Gastrocnemius medialis (tissue), 4 donors: ENCODE measurements around the gene OR6B2. TPM values are rescaled to one million over a fixed set of nuclear protein-coding genes. Genes with fewer than 3 reads are reported as not detected.

Experiments used
- ATAC-seq, 2 donors: fragments of 150-250 bp; one replicate each; pipeline ENCODE4 v1.9.1; 2016
- DNase-seq, 2 donors: peaks; one replicate each; pipeline ENCODE4 v3.0.0-alpha.2; 2019
- H3K27ac ChIP-seq, 4 donors: fragments of 200-600 bp; sonication (generic); 1 replicate in 1 of 4; 2 replicates in 3 of 4; pipeline ENCODE4 v1.5.1; 2016 to 2018; ENCODE audit warnings: mild to moderate bottlenecking in 2 of 4, moderate library complexity in 1 of 4
- H3K27me3 ChIP-seq, 3 donors: fragments of 200-600 bp; sonication (generic) in 2 of 3; 1 replicate in 1 of 3; 2 replicates in 2 of 3; pipeline versions ENCODE4 v1.5.1 to v1.6.0; 2016 to 2019; ENCODE audit warnings: mild to moderate bottlenecking in 1 of 3, moderate library complexity in 1 of 3
- H3K36me3 ChIP-seq, 2 donors: fragments of 200-600 bp; sonication (generic) in 1 of 2; one replicate each; pipeline ENCODE4 v1.5.1; 2017 to 2018
- H3K4me1 ChIP-seq, 2 donors: fragments of 200-600 bp; sonication (generic) in 1 of 2; one replicate each; pipeline ENCODE4 v1.5.1; 2016 to 2017; ENCODE audit warnings: mild to moderate bottlenecking in 2 of 2
- H3K4me3 ChIP-seq, 4 donors: fragments of 200-600 bp; sonication (generic) in 3 of 4; 1 replicate in 1 of 4; 2 replicates in 3 of 4; pipeline ENCODE4 v1.5.1; 2016 to 2019; ENCODE audit warnings: mild to moderate bottlenecking in 2 of 4
- H3K9me3 ChIP-seq, 3 donors: fragments of 200-600 bp; sonication (generic) in 2 of 3; 1 replicate in 1 of 3; 2 replicates in 2 of 3; pipeline ENCODE4 v1.5.1; 2016 to 2019
- POLR2A ChIP-seq, 2 donors: fragments of 450-650 bp; IDR thresholded peaks; one replicate each; pipeline ENCODE4 v1.6.1; 2017; ENCODE audit warnings: antibody characterized with exemption in 2 of 2, mild to moderate bottlenecking in 2 of 2, moderate library complexity in 2 of 2
- in situ Hi-C, 4 donors: fragments of 200-750 bp; cut with MboI; loops; one replicate each; pipeline versions ENCODE4 v1.15.0 to v1.8.0; 2017; ENCODE audit warnings: low sequenced_read_pairs in 4 of 4
- intact Hi-C: fragments of 100-400 bp; cut with DNase I; formaldehyde crosslinking; loops from one replicate; pipeline ENCODE4 v1.15.1; 2023; ENCODE audit warnings: low total_unique reads
- total RNA-seq, 4 donors: library from RNA; depleted of rRNA; stranded (reverse); fragments of >200 nt; gene quantifications; one replicate each; pipeline versions ENCODE4 v1.1.0 to v1.2.3, GENCODE V29; 2016
- TF ChIP-seq, protein P1 (sequence below), 5 experiments: fragments of 450-650 bp in 3 of 5; fragments of 200-600 bp in 2 of 5; sonication (generic) in 2 of 5; IDR thresholded peaks in 4 of 5; conservative IDR thresholded peaks in 1 of 5; 1 replicate in 4 of 5; 2 replicates in 1 of 5; pipeline ENCODE4 v1.5.1; 2016 to 2019; ENCODE audit warnings: antibody characterized with exemption in 5 of 5, mild to moderate bottlenecking in 3 of 5, moderate library complexity in 3 of 5

OR6B2 gene
- total RNA-seq, 4 donors from 2014 or later = not detected

DNA sequence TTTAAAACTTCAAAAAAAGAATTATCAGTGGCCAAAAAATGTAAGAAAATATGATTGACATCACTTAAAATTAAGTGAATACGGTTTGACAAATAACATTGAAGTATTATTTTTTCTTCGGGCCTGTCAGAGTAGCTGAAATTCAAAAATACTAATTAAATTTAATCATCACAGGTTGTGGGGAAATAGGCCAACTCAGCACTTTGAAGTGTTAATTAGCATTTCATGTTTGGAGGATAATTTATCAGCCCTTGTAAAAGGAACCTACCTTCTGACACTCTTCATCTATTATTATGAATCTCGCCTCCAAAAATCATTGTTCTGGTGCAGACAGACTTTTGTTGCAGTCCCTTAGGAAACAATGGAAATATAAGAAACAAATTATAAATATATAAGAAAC, 40.7 kb upstream of the OR6B2 start:
- Histone ChIP-seq H3K27me3 (no peaks in the 10 kb centered on the region), H3K4me1 (no peaks in the 10 kb centered on the region), H3K4me3 (no peak overlapping the region), H3K36me3 (no peaks in the 10 kb centered on the region), H3K9me3 (no peaks in the 10 kb centered on the region), H3K27ac (no peak overlapping the region)
- intact Hi-C loops (no loop called here), in situ Hi-C loops (no loop called here)
- ATAC-seq (no peak), DNase-seq (no peak)
- TF ChIP-seq, protein P1, sequence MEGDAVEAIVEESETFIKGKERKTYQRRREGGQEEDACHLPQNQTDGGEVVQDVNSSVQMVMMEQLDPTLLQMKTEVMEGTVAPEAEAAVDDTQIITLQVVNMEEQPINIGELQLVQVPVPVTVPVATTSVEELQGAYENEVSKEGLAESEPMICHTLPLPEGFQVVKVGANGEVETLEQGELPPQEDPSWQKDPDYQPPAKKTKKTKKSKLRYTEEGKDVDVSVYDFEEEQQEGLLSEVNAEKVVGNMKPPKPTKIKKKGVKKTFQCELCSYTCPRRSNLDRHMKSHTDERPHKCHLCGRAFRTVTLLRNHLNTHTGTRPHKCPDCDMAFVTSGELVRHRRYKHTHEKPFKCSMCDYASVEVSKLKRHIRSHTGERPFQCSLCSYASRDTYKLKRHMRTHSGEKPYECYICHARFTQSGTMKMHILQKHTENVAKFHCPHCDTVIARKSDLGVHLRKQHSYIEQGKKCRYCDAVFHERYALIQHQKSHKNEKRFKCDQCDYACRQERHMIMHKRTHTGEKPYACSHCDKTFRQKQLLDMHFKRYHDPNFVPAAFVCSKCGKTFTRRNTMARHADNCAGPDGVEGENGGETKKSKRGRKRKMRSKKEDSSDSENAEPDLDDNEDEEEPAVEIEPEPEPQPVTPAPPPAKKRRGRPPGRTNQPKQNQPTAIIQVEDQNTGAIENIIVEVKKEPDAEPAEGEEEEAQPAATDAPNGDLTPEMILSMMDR (IDR thresholded peaks at IDR 0.05 in 4 of 5, conservative IDR thresholded peaks at IDR 0.05 in 1 of 5) = no peak
- no peak for TF ChIP-seq POLR2A (IDR thresholded peaks at IDR 0.05)

DNA sequence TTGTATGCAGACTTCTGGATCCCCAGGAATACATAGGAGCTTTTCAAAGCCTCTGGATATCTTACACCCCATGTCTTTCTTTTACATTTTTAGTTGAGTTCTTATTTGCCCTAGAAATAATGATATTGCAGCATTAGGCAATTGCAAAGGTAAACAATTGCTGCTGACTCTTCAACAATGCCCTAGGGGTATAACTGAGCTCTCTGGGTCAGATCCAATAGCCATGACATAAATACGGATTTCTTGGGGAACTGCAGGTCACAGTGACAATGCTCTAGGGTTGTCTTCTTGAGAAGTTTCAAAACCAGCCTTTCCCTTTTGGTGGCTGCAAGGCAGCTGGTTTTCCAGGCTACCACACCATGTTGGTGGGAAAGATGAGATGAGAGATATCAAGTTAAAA, 39.6 kb upstream of the OR6B2 start:
- DNase-seq = no peak
- no peaks in the 10 kb centered on the region for H3K36me3 ChIP-seq
- in situ Hi-C loops = loop anchor here in 1 of 4 donors (10.0 kb wide), 1 partner anchor 75 kb away; the partner anchor contains the start of gene OTOS
- no peak for ATAC-seq
- TF ChIP-seq, protein P1 (IDR thresholded peaks at IDR 0.05 in 4 of 5, conservative IDR thresholded peaks at IDR 0.05 in 1 of 5) = no peak
- TF ChIP-seq POLR2A (IDR thresholded peaks at IDR 0.05) = no peak
- H3K4me3 ChIP-seq = no peak overlapping the region
- intact Hi-C loops = no loop called here
- H3K27me3 ChIP-seq = peaks cover 0 to under 1% (median 0%) of the 10 kb centered on the region in 3 donors
- H3K9me3 ChIP-seq = no peaks in the 10 kb centered on the region
- H3K4me1 ChIP-seq = no peaks in the 10 kb centered on the region
- H3K27ac ChIP-seq = no peak overlapping the region

DNA sequence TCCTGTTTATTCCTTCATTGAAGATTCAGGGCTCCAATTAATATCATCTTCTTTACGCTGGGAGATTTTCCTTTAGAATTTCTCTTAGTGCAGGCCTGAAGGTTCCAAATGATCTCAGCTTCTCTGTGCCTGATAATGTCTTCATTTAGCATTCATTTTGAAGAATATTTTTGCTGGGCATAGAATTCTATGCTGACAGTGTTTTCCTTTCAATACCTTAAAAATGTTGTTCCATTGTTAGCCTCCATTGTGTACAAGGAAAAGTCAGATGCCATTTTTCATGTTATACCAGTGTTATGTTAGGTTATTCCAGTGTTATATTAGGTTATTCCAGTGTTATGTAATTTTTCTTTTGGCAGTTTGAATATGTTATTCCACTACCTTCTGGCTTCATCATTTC, 38.0 kb upstream of the OR6B2 start:
- ATAC-seq (no peak), DNase-seq (no peak)
- intact Hi-C loops (no loop called here), in situ Hi-C loops (loop anchor here in 1 of 4 donors (10.0 kb wide), 1 partner anchor 77 kb away; the partner anchor contains the start of gene OTOS)
- TF ChIP-seq POLR2A (IDR thresholded peaks at IDR 0.05) = no peak
- TF ChIP-seq, protein P1 (IDR thresholded peaks at IDR 0.05 in 4 of 5, conservative IDR thresholded peaks at IDR 0.05 in 1 of 5) = no peak
- Histone ChIP-seq H3K9me3 (no peaks in the 10 kb centered on the region), H3K36me3 (no peaks in the 10 kb centered on the region), H3K4me1 (no peaks in the 10 kb centered on the region), H3K4me3 (no peak overlapping the region), H3K27ac (no peak overlapping the region), H3K27me3 (peaks cover 0 to 2% (median 0%) of the 10 kb centered on the region in 3 donors)

DNA sequence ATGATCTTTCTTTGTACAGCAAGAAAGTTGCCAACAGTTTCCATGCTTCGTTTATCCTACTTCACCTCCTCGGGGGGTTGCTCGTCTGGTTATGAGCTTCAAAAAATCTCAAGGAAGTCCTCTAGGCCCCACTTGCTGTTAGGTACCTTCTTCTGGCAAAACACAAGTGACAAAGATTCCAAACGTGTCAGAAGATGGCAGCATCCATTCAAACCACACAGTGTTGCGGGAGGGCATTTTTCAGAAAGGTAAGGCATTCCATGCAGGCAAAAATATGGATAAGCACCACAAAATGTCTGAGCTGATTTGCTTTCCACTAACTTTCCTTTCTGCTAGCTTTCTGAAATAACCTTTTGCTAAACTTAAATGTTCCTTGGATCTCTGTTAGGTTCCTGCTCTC, 36.3 kb upstream of the OR6B2 start:
- Histone ChIP-seq H3K27ac (no peak overlapping the region), H3K4me3 (no peak overlapping the region), H3K36me3 (no peaks in the 10 kb centered on the region), H3K4me1 (no peaks in the 10 kb centered on the region), H3K27me3 (peaks cover 0 to 2% (median 0%) of the 10 kb centered on the region in 3 donors), H3K9me3 (no peaks in the 10 kb centered on the region)
- DNase-seq (no peak), ATAC-seq (no peak)
- TF ChIP-seq POLR2A (IDR thresholded peaks at IDR 0.05) = no peak
- TF ChIP-seq, protein P1 (IDR thresholded peaks at IDR 0.05 in 4 of 5, conservative IDR thresholded peaks at IDR 0.05 in 1 of 5) = no peak
- intact Hi-C loops = no loop called here
- in situ Hi-C loops = loop anchor here in 1 of 4 donors (10.0 kb wide), 1 partner anchor 78 kb away; the partner anchor contains the start of gene OTOS

DNA sequence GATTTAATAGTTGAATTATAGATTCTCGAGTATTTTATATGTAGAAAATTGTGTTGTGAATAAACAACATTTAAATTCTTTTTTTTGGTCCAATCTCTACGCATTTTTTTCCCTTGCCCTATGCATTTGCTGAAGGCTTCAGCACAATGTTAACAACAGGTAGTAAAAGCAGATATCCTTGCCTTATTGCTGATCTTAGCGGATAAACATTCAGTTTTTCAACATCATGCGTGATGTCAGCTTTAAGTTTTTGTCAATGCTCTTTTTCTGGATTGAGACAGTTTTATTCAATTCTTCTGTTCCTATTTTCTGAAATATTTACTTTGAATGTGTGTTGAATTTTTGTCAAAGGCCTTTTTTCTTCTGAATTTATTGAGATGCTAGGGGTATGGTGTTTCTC, 34.7 kb upstream of the OR6B2 start:
- DNase-seq (no peak), ATAC-seq (no peak)
- intact Hi-C loops (no loop called here), in situ Hi-C loops (loop anchor here in 3 of 4 donors (5.0 to 10.0 kb wide), 2 partner anchors 77 to 80 kb away; partner anchors contain the start of gene OTOS (in 3 of the 3))
- no peaks in the 10 kb centered on the region for H3K4me1 ChIP-seq
- H3K9me3 ChIP-seq = no peaks in the 10 kb centered on the region
- TF ChIP-seq POLR2A (IDR thresholded peaks at IDR 0.05) = no peak
- TF ChIP-seq, protein P1 (IDR thresholded peaks at IDR 0.05 in 4 of 5, conservative IDR thresholded peaks at IDR 0.05 in 1 of 5) = no peak
- H3K27me3 ChIP-seq = peaks cover 0 to 2% (median 0%) of the 10 kb centered on the region in 3 donors
- H3K27ac ChIP-seq = no peak overlapping the region
- H3K36me3 ChIP-seq = no peaks in the 10 kb centered on the region
- H3K4me3 ChIP-seq = no peak overlapping the region
